CD4-positive, alpha-beta T cell treated with Interferon gamma for 1 hour (primary cell): ENCODE data around the gene CBY3.
"Not testable (repeated sequence)": the region's sequence is repeated elsewhere in the genome, so short reads cannot be mapped to it uniquely, and the experiment has no call there.

ENCODE experiments used
- DNase-seq: peaks from one replicate; pipeline ENCODE4 v3.0.0-alpha.2; 2020

Gene CBY3

GRCh38 chr5:179661647-179662046 lies 19.2 kb downstream of the CBY3 start:
- DNase-seq: not testable (repeated sequence)

- not testable (repeated sequence) for DNase-seq
Measured at GRCh38 chr5:179658179-179658856, 22.5 kb downstream of the CBY3 start.

- DNase-seq: not testable (repeated sequence)
Measured at GRCh38 chr5:179657302-179658178, 23.3 kb downstream of the CBY3 start.

GRCh38 chr5:179653135-179653534 lies 27.7 kb downstream of the CBY3 start:
- DNase-seq: not testable (repeated sequence)

GRCh38 chr5:179650245-179650644 lies 30.6 kb downstream of the CBY3 start:
- DNase-seq: not testable (repeated sequence)

GRCh38 chr5:179649166-179649703 lies 31.6 kb downstream of the CBY3 start:
- DNase-seq: not testable (repeated sequence)

GRCh38 chr5:179648410-179648809 lies 32.4 kb downstream of the CBY3 start:
- no peak for DNase-seq

- DNase-seq: not testable (repeated sequence)
Measured at GRCh38 chr5:179644766-179645165, 36.1 kb downstream of the CBY3 start.

- DNase-seq: not testable (repeated sequence)
Measured at GRCh38 chr5:179643141-179643920, 37.5 kb downstream of the CBY3 start.

GRCh38 chr5:179642626-179643025 lies 38.2 kb downstream of the CBY3 start:
- not testable (repeated sequence) for DNase-seq

- not testable (repeated sequence) for DNase-seq
Measured at GRCh38 chr5:179641745-179642144, 39.1 kb downstream of the CBY3 start.

- not testable (repeated sequence) for DNase-seq
Measured at GRCh38 chr5:179639296-179639695, 41.5 kb downstream of the CBY3 start.

GRCh38 chr5:179634370-179635172 lies 46.3 kb downstream of the CBY3 start:
- not testable (repeated sequence) for DNase-seq

GRCh38 chr5:179633501-179634369 lies 47.1 kb downstream of the CBY3 start:
- not testable (repeated sequence) for DNase-seq
